Measurements from ENCODE around the gene CACTIN. TPM values are rescaled to one million over a fixed set of nuclear protein-coding genes. Genes with fewer than 3 reads are reported as not detected.

Gene CACTIN
- total and polyA plus RNA-seq, 2 of the 8 experiments (the other 6 are each of a cell fraction or from before 2014, with no cell fraction given): 25.8 to 29.9 TPM

GRCh38 chr19:3665681-3666544 is 39.3 kb upstream of the CACTIN start (continued):
- no peak for TF ChIP-seq SRF (IDR thresholded peaks at IDR 0.05; ENCODE audit: low read depth, low read length)
- TF ChIP-seq ATF2 (IDR thresholded peaks at IDR 0.05; ENCODE audit: low read length): no peak
- no peak for TF ChIP-seq TAF7 (optimal IDR thresholded peaks at IDR 0.05; ENCODE audit: borderline replicate concordance, low read depth, low read length)
- TF ChIP-seq NRF1 (IDR thresholded peaks at IDR 0.05; ENCODE audit: low read depth, low read length): no peak
- no peak for TF ChIP-seq SAP30 (IDR thresholded peaks at IDR 0.05; ENCODE audit: insufficient read depth, insufficient replicate concordance, low read length)
- TF ChIP-seq RNF2 (IDR thresholded peaks at IDR 0.05; ENCODE audit: borderline replicate concordance, low read depth, low read length, missing control alignments, poor library complexity, severe bottlenecking): no peak
- TF ChIP-seq SIN3A (conservative IDR thresholded peaks at IDR 0.05 in 1 of 2, IDR thresholded peaks at IDR 0.05 in 1 of 2; ENCODE audit: low read depth in 1 of 2, low read length in 2 of 2): no peak
- TF ChIP-seq SIRT6 (IDR thresholded peaks at IDR 0.05; ENCODE audit: low read length): no peak
- no peak for TF ChIP-seq USF2 (IDR thresholded peaks at IDR 0.05; ENCODE audit: low read length)
- TF ChIP-seq BCL11A (IDR thresholded peaks at IDR 0.05; ENCODE audit: low read depth in 2 of 2, low read length in 2 of 2): no peak
- no peak for TF ChIP-seq HDAC2 (IDR thresholded peaks at IDR 0.05; ENCODE audit: borderline replicate concordance in 1 of 2, low read depth in 2 of 2, low read length in 2 of 2)
- peak; percentile 47; the same call in 1 of the 2 replicates for TF ChIP-seq YY1 (IDR thresholded peaks at IDR 0.05; ENCODE audit: low read depth, low read length)
- TF ChIP-seq FOSL1 (IDR thresholded peaks at IDR 0.05; ENCODE audit: insufficient read depth, low read depth, low read length): no peak
- peak; percentile 83 for TF ChIP-seq TEAD4 (IDR thresholded peaks at IDR 0.05; ENCODE audit: low read depth, low read length)
- TF ChIP-seq CTBP2 (IDR thresholded peaks at IDR 0.05; ENCODE audit: borderline replicate concordance, insufficient read depth, insufficient read length, low read length): no peak
- no peak for TF ChIP-seq MAFK (IDR thresholded peaks at IDR 0.05; ENCODE audit: low read depth, low read length)
- TF ChIP-seq CEBPB (IDR thresholded peaks at IDR 0.05; ENCODE audit: low read depth, low read length): no peak
- TF ChIP-seq TCF12 (IDR thresholded peaks at IDR 0.05; ENCODE audit: low read depth, low read length): no peak
- TF ChIP-seq JUN (IDR thresholded peaks at IDR 0.05; ENCODE audit: low read depth, low read length): no peak
- TF ChIP-seq SP1 (IDR thresholded peaks at IDR 0.05; ENCODE audit: low read depth, low read length): no peak
